ENCODE measurements around the gene IL3. TPM values are rescaled to one million over a fixed set of nuclear protein-coding genes. Genes with fewer than 3 reads are reported as not detected.
"Not testable (repeated sequence)": the region's sequence is repeated elsewhere in the genome, so short reads cannot be mapped to it uniquely, and the experiment has no call there.

The IL3 gene
- total RNA-seq, 4 donors from 2014 or later = not detected

DNA sequence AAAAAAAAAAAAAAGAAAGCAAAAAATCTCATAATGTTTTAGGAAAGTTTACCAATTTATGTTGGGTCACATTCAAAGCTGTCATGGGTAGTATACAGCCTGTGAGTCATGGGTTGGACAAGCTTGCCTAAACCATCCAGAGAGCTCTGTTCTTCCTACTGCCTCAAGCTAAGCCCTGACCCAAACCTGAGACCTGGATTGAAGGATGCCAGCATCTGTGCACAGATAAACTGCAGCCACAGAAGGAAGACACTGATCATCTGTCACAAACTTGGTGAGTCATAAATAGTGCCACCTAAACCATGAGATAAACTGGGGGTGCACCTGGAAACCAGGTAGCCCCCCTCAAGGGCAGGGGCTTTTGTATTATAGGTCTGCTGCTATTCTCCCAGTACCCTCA is 44.1 kb downstream of the IL3 start:
- TF ChIP-seq, protein P1, sequence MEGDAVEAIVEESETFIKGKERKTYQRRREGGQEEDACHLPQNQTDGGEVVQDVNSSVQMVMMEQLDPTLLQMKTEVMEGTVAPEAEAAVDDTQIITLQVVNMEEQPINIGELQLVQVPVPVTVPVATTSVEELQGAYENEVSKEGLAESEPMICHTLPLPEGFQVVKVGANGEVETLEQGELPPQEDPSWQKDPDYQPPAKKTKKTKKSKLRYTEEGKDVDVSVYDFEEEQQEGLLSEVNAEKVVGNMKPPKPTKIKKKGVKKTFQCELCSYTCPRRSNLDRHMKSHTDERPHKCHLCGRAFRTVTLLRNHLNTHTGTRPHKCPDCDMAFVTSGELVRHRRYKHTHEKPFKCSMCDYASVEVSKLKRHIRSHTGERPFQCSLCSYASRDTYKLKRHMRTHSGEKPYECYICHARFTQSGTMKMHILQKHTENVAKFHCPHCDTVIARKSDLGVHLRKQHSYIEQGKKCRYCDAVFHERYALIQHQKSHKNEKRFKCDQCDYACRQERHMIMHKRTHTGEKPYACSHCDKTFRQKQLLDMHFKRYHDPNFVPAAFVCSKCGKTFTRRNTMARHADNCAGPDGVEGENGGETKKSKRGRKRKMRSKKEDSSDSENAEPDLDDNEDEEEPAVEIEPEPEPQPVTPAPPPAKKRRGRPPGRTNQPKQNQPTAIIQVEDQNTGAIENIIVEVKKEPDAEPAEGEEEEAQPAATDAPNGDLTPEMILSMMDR (IDR thresholded peaks at IDR 0.05) = no peak
- DNase-seq (ENCODE audit: low spot score) (no peak), ATAC-seq (ENCODE audit: low FRiP score) (no peak)

DNA sequence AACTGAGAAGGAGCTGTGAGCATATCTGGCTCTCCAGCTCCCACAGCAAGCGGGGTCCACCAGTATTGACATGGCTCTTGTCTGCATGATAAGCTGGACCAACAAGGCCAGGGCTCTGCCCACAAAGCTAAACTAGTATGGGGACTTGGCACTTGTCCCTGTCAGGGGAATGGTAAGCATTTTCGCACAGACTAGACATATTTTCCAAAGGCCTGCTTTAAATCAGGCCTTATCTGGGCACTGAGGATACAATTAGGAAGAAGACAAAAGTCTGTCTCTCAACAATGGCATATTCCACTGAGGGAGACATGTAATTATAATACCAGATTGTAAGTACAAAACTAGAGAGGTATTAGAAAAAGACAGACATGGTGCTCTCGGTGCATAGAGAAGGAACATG is 45.2 kb downstream of the IL3 start:
- TF ChIP-seq, protein P1 (IDR thresholded peaks at IDR 0.05) = no peak
- DNase-seq (ENCODE audit: low spot score) (no peak), ATAC-seq (ENCODE audit: low FRiP score) (no peak)

DNA sequence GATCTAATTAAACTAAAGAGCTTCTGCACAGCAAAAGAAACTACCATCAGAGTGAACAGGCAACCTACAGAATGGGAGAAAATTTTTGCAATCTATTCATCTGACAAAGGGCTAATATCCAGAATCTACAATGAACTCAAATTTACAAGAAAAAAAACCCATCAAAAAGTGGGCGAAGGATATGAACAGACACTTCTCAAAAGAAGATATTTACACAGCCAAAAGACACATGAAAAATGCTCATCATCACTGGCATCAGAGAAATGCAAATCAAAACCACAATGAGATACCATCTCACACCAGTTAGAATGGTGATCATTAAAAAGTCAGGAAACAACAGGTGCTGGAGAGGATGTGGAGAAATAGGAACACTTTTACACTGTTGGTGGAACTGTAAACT is 48.0 kb downstream of the IL3 start:
- ATAC-seq (ENCODE audit: low FRiP score); DNase-seq (ENCODE audit: low spot score): not testable (repeated sequence)

DNA sequence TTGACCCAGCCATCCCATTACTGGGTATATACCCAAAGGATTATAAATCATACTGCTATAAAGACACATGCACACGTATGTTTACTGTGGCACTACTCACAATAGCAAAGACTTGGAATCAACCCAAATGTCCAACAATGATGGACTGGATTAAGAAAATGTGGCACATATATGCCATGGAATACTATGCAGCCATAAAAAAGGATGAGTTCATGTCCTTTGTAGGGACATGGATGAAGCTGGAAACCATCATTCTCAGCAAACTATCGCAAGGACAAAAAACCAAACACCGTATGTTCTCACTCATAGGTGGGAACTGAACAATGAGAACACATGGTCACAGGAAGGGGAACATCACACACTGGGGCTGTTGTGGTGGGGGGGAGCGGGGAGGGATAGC is 48.5 kb downstream of the IL3 start:
- not testable (repeated sequence) for DNase-seq (ENCODE audit: low spot score)

DNA sequence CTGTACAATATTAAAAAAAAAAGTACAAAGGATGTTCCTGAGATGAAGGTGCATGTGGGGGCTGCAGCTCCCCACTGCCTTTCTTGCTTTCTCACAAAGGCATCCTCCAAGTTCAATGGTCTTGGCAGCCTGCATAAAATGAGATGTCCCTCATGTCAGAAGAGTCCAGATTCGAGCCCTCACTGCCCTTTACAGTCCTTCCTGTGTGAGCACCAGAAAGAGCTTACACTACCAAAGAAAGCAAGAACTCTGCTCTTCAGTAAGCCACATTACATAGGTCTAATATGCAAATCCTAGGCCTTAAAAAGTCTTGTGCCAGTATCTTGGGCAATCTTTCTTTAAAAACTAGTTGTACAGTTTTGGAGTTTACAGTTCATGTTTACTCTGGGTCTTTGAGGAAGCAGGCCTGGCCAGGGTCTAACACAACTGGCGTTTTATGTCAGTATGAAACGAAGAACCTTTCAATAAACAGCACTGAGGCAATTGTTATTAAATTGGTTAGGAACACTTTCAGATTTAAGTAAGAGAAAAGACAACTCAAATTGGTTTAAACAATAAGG is 49.1 kb downstream of the IL3 start:
- DNase-seq (ENCODE audit: low spot score) = no peak
- TF ChIP-seq, protein P1 (IDR thresholded peaks at IDR 0.05) = no peak

More for the DNA sequence above, 48.5 kb downstream of the IL3 start:
- not testable (repeated sequence) for ATAC-seq (ENCODE audit: low FRiP score)

DNA sequence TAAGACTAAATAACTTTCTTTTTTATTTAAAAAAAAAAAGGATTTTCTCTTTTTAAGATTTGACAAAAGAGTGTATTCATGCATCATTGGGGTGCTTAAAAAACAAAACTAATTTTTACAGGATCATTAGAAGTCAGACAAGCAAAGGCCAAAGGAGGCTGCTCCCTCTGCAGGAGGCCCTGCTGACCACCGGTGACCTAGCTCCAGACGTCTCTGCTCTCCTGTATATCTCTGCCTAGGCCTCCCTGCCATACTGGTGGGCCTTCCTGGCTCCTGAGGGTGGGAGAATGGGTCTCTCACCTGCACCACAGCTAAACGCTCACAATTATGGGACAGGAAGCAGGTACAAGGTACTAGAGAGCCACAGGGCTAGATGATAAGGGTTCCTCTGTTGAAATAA is 49.7 kb downstream of the IL3 start:
- ATAC-seq (ENCODE audit: low FRiP score) = no peak
- TF ChIP-seq, protein P1 (IDR thresholded peaks at IDR 0.05) = no peak
- DNase-seq (ENCODE audit: low spot score) = no peak

More for the DNA sequence above, 49.1 kb downstream of the IL3 start:
- ATAC-seq (ENCODE audit: low FRiP score) = no peak

DNA sequence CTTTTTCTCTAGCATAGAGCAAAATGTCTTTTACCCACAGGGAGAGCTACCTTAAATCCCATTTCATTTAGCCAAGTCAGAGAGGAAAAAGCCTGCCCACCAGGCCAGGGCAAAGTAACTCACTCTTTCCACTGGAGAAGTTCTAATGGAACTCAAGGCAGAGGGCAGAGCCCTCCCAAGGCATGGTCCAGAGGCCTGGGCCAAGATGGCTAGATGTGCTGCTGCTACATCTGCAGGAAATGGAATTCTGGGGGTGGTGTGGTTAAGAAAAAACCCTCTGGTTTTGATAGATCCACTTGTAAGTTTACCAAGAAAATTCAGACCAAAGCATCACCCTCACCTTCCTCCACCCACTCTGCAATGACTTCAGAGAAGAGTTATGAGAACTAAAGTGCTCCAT is 50.5 kb downstream of the IL3 start:
- TF ChIP-seq, protein P1 (IDR thresholded peaks at IDR 0.05) = no peak
- no peak for DNase-seq (ENCODE audit: low spot score)
- ATAC-seq (ENCODE audit: low FRiP score) = no peak

DNA sequence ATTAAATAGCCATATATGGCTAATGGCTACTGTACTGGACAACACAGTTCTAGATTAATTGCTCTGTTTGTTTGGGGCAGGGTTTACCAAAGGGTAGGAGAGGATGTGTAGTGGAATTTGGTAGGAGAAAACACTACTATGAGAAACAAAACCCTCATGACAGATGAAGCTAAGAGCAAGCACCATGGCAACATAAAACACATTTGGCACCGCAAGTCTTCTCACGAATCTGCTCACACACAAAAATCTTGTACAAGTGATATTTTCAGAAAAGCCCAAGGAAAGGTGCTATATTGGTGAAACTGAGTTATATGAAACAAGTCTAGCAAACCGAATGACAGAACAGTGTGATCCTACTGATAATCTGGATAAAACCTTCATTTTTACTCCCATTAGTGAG is 51.7 kb downstream of the IL3 start:
- TF ChIP-seq, protein P1 (IDR thresholded peaks at IDR 0.05) = no peak
- no peak for ATAC-seq (ENCODE audit: low FRiP score)
- DNase-seq (ENCODE audit: low spot score) = no peak

Small RNA genes lying within 50 kb of the gene (small RNA-seq; reads per million reads assigned to genes)
- not detected for gene RF00285

Other genes with a start within 250 kb of the IL3 start
- 10 to 100 TPM in 1 of 4 donors, under 1 TPM in 1, not detected in 2; 0.60 to 14.8 TPM for gene MEIKIN, start 115.0 kb upstream of the IL3 start, total RNA-seq
- 1 to 10 TPM in 2 of 4 donors, under 1 TPM in 1, not detected in 1; 0.75 to 1.4 (median 1.0) TPM for gene ACSL6, start 49.0 kb upstream of the IL3 start, total RNA-seq
- not detected for gene CSF2, start 13.1 kb downstream of the IL3 start, total RNA-seq
- gene P4HA2, start 167.2 kb downstream of the IL3 start, total RNA-seq = 10 to 100 TPM; 15.8 to 37.7 (median 25.6) TPM
- gene PDLIM4, start 197.0 kb downstream of the IL3 start, total RNA-seq = 10 to 100 TPM; 19.5 to 89.5 (median 23.4) TPM
- 1 to 10 TPM; 2.6 to 6.8 (median 5.7) TPM for gene SLC22A4, start 233.7 kb downstream of the IL3 start, total RNA-seq